Measurements from ENCODE around the gene ALG12. TPM values are rescaled to one million over a fixed set of nuclear protein-coding genes. Genes with fewer than 3 reads are reported as not detected.

ALG12 gene
- total and polyA plus RNA-seq, 2 of the 13 experiments (the other 11 are each of a cell fraction or from before 2014, with no cell fraction given) = 7.8 to 15.8 TPM

- peak; percentile 57 for TF ChIP-seq RBFOX2 (IDR thresholded peaks at IDR 0.05; ENCODE audit: low read depth, low read length)
- TF ChIP-seq ZFP36L1 (CRISPR knock-in tag; IDR thresholded peaks at IDR 0.05) = 0 out of 2 replicates have a peak, but pooled peaks have one; percentile 55
- TF ChIP-seq NFRKB (IDR thresholded peaks at IDR 0.05) = no peak
- no peak for TF ChIP-seq EED (CRISPR knock-in tag; IDR thresholded peaks at IDR 0.05)
- 0 out of 2 replicates have a peak, but pooled peaks have one; percentile 70 for TF ChIP-seq NFKB2 (CRISPR knock-in tag; IDR thresholded peaks at IDR 0.05; ENCODE audit: borderline replicate concordance)
- no peak for TF ChIP-seq IRX3 (CRISPR knock-in tag; IDR thresholded peaks at IDR 0.05; ENCODE audit: borderline replicate concordance, low read depth)
- no peak for TF ChIP-seq STAG1 (CRISPR knock-in tag; IDR thresholded peaks at IDR 0.05)
- TF ChIP-seq ZNF12 (CRISPR knock-in tag; IDR thresholded peaks at IDR 0.05) = 0 out of 2 replicates have a peak, but pooled peaks have one; percentile 27
- TF ChIP-seq CSRNP1 (CRISPR knock-in tag; IDR thresholded peaks at IDR 0.05) = peak; percentile 43; the same call in 1 of the 2 replicates
- no peak for TF ChIP-seq ZNF674 (CRISPR knock-in tag; IDR thresholded peaks at IDR 0.05; ENCODE audit: low read depth)
- TF ChIP-seq SNAPC5 (CRISPR knock-in tag; IDR thresholded peaks at IDR 0.05; ENCODE audit: borderline replicate concordance) = no peak
- no peak for TF ChIP-seq CREB3 (CRISPR knock-in tag; IDR thresholded peaks at IDR 0.05)
- TF ChIP-seq ZFP36L2 (CRISPR knock-in tag; IDR thresholded peaks at IDR 0.05) = no peak
- peak; percentile 38; the same call in 1 of the 2 replicates for TF ChIP-seq SALL1 (CRISPR knock-in tag; IDR thresholded peaks at IDR 0.05)
- peak; percentile 61 for TF ChIP-seq ZNF281 (CRISPR knock-in tag; IDR thresholded peaks at IDR 0.05; ENCODE audit: borderline replicate concordance)
- no peak for TF ChIP-seq GATA4 (IDR thresholded peaks at IDR 0.05; ENCODE audit: borderline replicate concordance, low read depth)
- TF ChIP-seq ZNF772 (CRISPR knock-in tag; IDR thresholded peaks at IDR 0.05) = 0 out of 2 replicates have a peak, but pooled peaks have one; percentile 24
- no peak for TF ChIP-seq NR2F2 (IDR thresholded peaks at IDR 0.05; ENCODE audit: borderline replicate concordance, low read depth)
- peak; percentile 67; the same call in 1 of the 2 replicates for TF ChIP-seq REXO4 (CRISPR knock-in tag; IDR thresholded peaks at IDR 0.05; ENCODE audit: borderline replicate concordance)
- TF ChIP-seq ZNF770 (CRISPR knock-in tag; IDR thresholded peaks at IDR 0.05) = peak; percentile 80
- peak; percentile 75 for TF ChIP-seq SAP130 (CRISPR knock-in tag; IDR thresholded peaks at IDR 0.05; ENCODE audit: low read depth)
- TF ChIP-seq ZFP41 (CRISPR knock-in tag; IDR thresholded peaks at IDR 0.05; ENCODE audit: borderline replicate concordance) = no peak
- TF ChIP-seq ZNF547 (CRISPR knock-in tag; IDR thresholded peaks at IDR 0.05) = 0 out of 2 replicates have a peak, but pooled peaks have one; percentile 19
Measured at GRCh38 chr22:49951000-49951677, 32.9 kb upstream of the ALG12 start (continued).
